Neural progenitor cell (in vitro differentiated cells): ENCODE data around the gene BAZ2A. TPM values are rescaled to one million over a fixed set of nuclear protein-coding genes. Genes with fewer than 3 reads are reported as not detected.

ENCODE experiments used
- DNase-seq: peaks from one replicate; pipeline ENCODE4 v3.0.0-alpha.2; 2016; ENCODE audit warnings: low spot score
- H2AFZ ChIP-seq: fragments of 200-600 bp; sonication (generic); replicated peaks from 2 replicates; pipeline ENCODE4 v1.6.1; 2016; ENCODE audit warnings: antibody characterized with exemption
- H3F3A ChIP-seq: fragments of 200-600 bp; sonication (generic); 2 replicates; pipeline ENCODE4 v1.6.1; 2016; ENCODE audit warnings: antibody characterized with exemption, low read depth
- H3K27ac ChIP-seq: fragments of 200-600 bp; sonication (generic); 2 replicates; pipeline ENCODE4 v1.5.1; 2016; ENCODE audit warnings: mild to moderate bottlenecking
- H3K27me3 ChIP-seq: fragments of 200-600 bp; sonication (generic); 2 replicates; pipeline ENCODE4 v1.6.1; 2016; ENCODE audit warnings: mild to moderate bottlenecking, moderate library complexity
- H3K36me3 ChIP-seq: fragments of 200-600 bp; sonication (generic); 2 replicates; pipeline ENCODE4 v1.5.1; 2016
- H3K4me1 ChIP-seq: fragments of 200-600 bp; sonication (generic); 2 replicates; pipeline ENCODE4 v1.6.1; 2016; ENCODE audit warnings: mixed run types
- H3K4me2 ChIP-seq: fragments of 200-600 bp; sonication (generic); 2 replicates; pipeline ENCODE4 v1.6.1; 2016
- H3K4me3 ChIP-seq: fragments of 200-600 bp; sonication (generic); 2 replicates; pipeline ENCODE4 v1.5.1; 2016
- H3K79me2 ChIP-seq: fragments of 200-600 bp; sonication (generic); 2 replicates; pipeline ENCODE4 v1.6.1; 2016; ENCODE audit warnings: low read depth
- H3K9ac ChIP-seq: fragments of 200-600 bp; sonication (generic); 2 replicates; pipeline ENCODE4 v1.6.1; 2016
- H3K9me3 ChIP-seq: fragments of 200-600 bp; sonication (generic); 2 replicates; pipeline ENCODE4 v1.5.1; 2016; ENCODE audit warnings: low read depth
- H4K20me1 ChIP-seq: fragments of 200-600 bp; sonication (generic); 2 replicates; pipeline ENCODE4 v1.6.1; 2016; ENCODE audit warnings: low read depth
- H3K27ac Mint-ChIP-seq: 3 replicates; pipeline ENCODE4 v1.8.0; 2021; ENCODE audit warnings: mixed read lengths
- H3K27me3 Mint-ChIP-seq: 2 replicates; pipeline ENCODE4 v1.8.0; 2022; ENCODE audit warnings: low read depth, mild to moderate bottlenecking, inconsistent platforms, moderate library complexity, mixed read lengths; ENCODE audit not compliant: insufficient read depth
- H3K36me3 Mint-ChIP-seq: 3 replicates; pipeline ENCODE4 v1.8.0; 2021; ENCODE audit warnings: mixed read lengths
- H3K4me1 Mint-ChIP-seq: 3 replicates; pipeline ENCODE4 v1.8.0; 2021; ENCODE audit warnings: mixed read lengths
- H3K4me3 Mint-ChIP-seq: 3 replicates; pipeline ENCODE4 v1.8.0; 2021; ENCODE audit warnings: mild to moderate bottlenecking, moderate library complexity, mixed read lengths
- H3K9me3 Mint-ChIP-seq: 3 replicates; pipeline ENCODE4 v1.8.0; 2020; ENCODE audit warnings: mixed read lengths
- EZH2 ChIP-seq: fragments of 200-600 bp; sonication (generic); IDR thresholded peaks from 2 replicates; pipeline ENCODE4 v1.6.1; 2017; ENCODE audit warnings: antibody characterized with exemption, mild to moderate bottlenecking, moderate library complexity
- EZH2phosphoT487 ChIP-seq: fragments of 200-600 bp; sonication (generic); IDR thresholded peaks from 2 replicates; pipeline ENCODE4 v1.6.1; 2017; ENCODE audit warnings: antibody characterized with exemption
- total RNA-seq: library from RNA; depleted of rRNA; stranded (reverse); fragments of >200 nt; gene quantifications from 2 replicates; pipeline ENCODE4 v1.2.3, GENCODE V29; 2015; ENCODE audit warnings: low replicate concordance
- TF ChIP-seq, protein P1 (sequence below): fragments of 200-600 bp; sonication (generic); IDR thresholded peaks from 2 replicates; pipeline ENCODE4 v1.5.1; 2017; ENCODE audit warnings: antibody characterized with exemption, mild to moderate bottlenecking

Gene BAZ2A
- total RNA-seq, 1 donor from 2014 or later: 27.1 TPM

DNA sequence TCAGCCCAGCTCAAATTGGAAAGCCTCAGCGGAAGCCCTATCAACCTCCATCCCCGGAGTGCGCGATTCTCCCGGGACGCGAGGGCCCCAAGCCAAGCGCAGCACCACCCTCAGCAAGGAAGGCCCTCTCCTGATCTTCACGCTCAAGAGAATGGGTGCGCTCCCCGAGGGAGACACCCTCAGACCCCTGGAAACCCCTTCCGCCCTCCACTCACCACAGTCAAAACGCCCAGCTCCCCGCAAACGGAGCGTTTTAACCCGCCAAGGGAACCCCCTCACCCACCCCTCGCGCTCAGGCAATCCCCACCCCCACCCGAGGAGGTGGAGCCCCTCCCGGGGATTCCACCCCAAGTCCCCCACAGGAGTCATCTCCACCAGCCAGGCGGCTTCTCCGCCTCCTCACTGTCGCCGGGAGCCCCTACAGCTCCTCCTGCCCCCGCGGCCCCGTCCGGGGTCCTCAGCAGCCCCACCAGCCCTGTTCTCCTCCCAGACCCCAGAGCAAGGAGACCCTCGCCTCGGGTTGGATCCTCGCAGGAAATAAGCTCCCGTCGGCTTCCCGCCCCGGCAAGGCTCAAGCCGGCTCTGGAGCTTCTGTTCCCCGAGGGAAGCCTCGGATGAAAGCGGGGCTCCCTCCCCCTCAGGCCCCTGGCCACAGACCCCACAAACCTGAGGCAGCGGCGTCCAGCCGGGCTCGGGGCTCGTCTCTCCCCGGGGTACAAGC lies 507 bp downstream of the BAZ2A start:
- DNase-seq: peak; percentile 34
- H2AFZ ChIP-seq: no peak overlapping the region

GRCh38 chr12:56628671-56629458 lies 1.3 kb downstream of the BAZ2A start:
- Histone ChIP-seq H2AFZ (no peak overlapping the region), H3K27ac (peak overlapping the region; percentile 21), H3K79me2 (peaks cover 95% of the 10 kb centered on the region), H3K27me3 (no peaks in the 10 kb centered on the region), H3K9ac (peak overlapping the region; percentile 83), H4K20me1 (peaks cover 63% of the 10 kb centered on the region), H3K4me1 (peaks cover 39% of the 10 kb centered on the region), H3F3A (peaks cover 48% of the 10 kb centered on the region), H3K4me3 (peak overlapping the region; percentile 95), H3K36me3 (no peaks in the 10 kb centered on the region), H3K9me3 (no peaks in the 10 kb centered on the region), H3K4me2 (peak overlapping the region; percentile 93)
- Mint-ChIP-seq H3K27ac (peak overlapping the region; percentile 97), H3K4me1 (peaks cover 52% of the 10 kb centered on the region), H3K9me3 (no peaks in the 10 kb centered on the region), H3K36me3 (peaks cover 15% of the 10 kb centered on the region), H3K27me3 (no peaks in the 10 kb centered on the region), H3K4me3 (peak overlapping the region; percentile 99)
- peak; percentile 59 for DNase-seq
- TF ChIP-seq, protein P1, sequence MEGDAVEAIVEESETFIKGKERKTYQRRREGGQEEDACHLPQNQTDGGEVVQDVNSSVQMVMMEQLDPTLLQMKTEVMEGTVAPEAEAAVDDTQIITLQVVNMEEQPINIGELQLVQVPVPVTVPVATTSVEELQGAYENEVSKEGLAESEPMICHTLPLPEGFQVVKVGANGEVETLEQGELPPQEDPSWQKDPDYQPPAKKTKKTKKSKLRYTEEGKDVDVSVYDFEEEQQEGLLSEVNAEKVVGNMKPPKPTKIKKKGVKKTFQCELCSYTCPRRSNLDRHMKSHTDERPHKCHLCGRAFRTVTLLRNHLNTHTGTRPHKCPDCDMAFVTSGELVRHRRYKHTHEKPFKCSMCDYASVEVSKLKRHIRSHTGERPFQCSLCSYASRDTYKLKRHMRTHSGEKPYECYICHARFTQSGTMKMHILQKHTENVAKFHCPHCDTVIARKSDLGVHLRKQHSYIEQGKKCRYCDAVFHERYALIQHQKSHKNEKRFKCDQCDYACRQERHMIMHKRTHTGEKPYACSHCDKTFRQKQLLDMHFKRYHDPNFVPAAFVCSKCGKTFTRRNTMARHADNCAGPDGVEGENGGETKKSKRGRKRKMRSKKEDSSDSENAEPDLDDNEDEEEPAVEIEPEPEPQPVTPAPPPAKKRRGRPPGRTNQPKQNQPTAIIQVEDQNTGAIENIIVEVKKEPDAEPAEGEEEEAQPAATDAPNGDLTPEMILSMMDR: no peak
- TF ChIP-seq EZH2phosphoT487 (no peak), EZH2 (no peak)

More for the DNA sequence above, 507 bp downstream of the BAZ2A start:
- Mint-ChIP-seq H3K36me3 (peaks cover 11% of the 10 kb centered on the region), H3K4me3 (peak overlapping the region; percentile 99), H3K27ac (peak overlapping the region; percentile 97), H3K9me3 (no peaks in the 10 kb centered on the region), H3K4me1 (peaks cover 56% of the 10 kb centered on the region), H3K27me3 (no peaks in the 10 kb centered on the region)
- Histone ChIP-seq H3F3A (peaks cover 50% of the 10 kb centered on the region), H3K79me2 (peaks cover 93% of the 10 kb centered on the region), H3K9ac (peak overlapping the region; percentile 83), H3K4me1 (peaks cover 33% of the 10 kb centered on the region), H3K27ac (peak overlapping the region; percentile 21), H3K4me3 (peak overlapping the region; percentile 95), H4K20me1 (peaks cover 56% of the 10 kb centered on the region), H3K27me3 (no peaks in the 10 kb centered on the region), H3K36me3 (no peaks in the 10 kb centered on the region), H3K9me3 (no peaks in the 10 kb centered on the region), H3K4me2 (peak overlapping the region; percentile 93)
- TF ChIP-seq, protein P1: no peak
- no peak for TF ChIP-seq EZH2
- no peak for TF ChIP-seq EZH2phosphoT487

- Histone ChIP-seq H3K9me3 (no peaks in the 10 kb centered on the region), H4K20me1 (peaks cover 75% of the 10 kb centered on the region), H3K4me1 (peaks cover 24% of the 10 kb centered on the region), H2AFZ (no peak overlapping the region), H3K27ac (no peak overlapping the region), H3K27me3 (no peaks in the 10 kb centered on the region), H3K9ac (no peak overlapping the region), H3K4me3 (no peak overlapping the region), H3F3A (peaks cover 27% of the 10 kb centered on the region), H3K36me3 (no peaks in the 10 kb centered on the region), H3K79me2 (peaks cover 98% of the 10 kb centered on the region), H3K4me2 (no peak overlapping the region)
- TF ChIP-seq, protein P1: no peak
- TF ChIP-seq EZH2 (no peak), EZH2phosphoT487 (no peak)
- H3K27me3 Mint-ChIP-seq: no peaks in the 10 kb centered on the region
- no peaks in the 10 kb centered on the region for H3K9me3 Mint-ChIP-seq
- no peak overlapping the region for H3K4me3 Mint-ChIP-seq
- no peak for DNase-seq
- H3K4me1 Mint-ChIP-seq: peaks cover 42% of the 10 kb centered on the region
- H3K27ac Mint-ChIP-seq: no peak overlapping the region
- peaks cover 27% of the 10 kb centered on the region for H3K36me3 Mint-ChIP-seq
Observed at GRCh38 chr12:56626701-56627100, 3.4 kb downstream of the BAZ2A start.
